Esophagus squamous epithelium (tissue), 4 donors: ENCODE measurements around the gene GGCX.

ENCODE experiments used
- CTCF ChIP-seq, 6 experiments: fragments of 450-650 bp in 4 of 6; fragments of 200-600 bp in 2 of 6; sonication (generic) in 2 of 6; IDR thresholded peaks; one replicate each; pipeline ENCODE4 v1.5.1; 2016 to 2019; ENCODE audit warnings: antibody characterized with exemption in 6 of 6, mild to moderate bottlenecking in 4 of 6, moderate library complexity in 4 of 6
- POLR2A ChIP-seq, 4 donors: fragments of 450-650 bp; IDR thresholded peaks; one replicate each; pipeline ENCODE4 v1.6.1; 2017; ENCODE audit warnings: antibody characterized with exemption in 4 of 4, mild to moderate bottlenecking in 4 of 4, moderate library complexity in 3 of 4

GRCh38 chr2:85593023-85593422 is 31.7 kb upstream of the GGCX start:
- no peak for TF ChIP-seq CTCF (IDR thresholded peaks at IDR 0.05)
- TF ChIP-seq POLR2A (IDR thresholded peaks at IDR 0.05), result no peak
